ENCODE measurements around the gene LUM.

The LUM gene

DNA sequence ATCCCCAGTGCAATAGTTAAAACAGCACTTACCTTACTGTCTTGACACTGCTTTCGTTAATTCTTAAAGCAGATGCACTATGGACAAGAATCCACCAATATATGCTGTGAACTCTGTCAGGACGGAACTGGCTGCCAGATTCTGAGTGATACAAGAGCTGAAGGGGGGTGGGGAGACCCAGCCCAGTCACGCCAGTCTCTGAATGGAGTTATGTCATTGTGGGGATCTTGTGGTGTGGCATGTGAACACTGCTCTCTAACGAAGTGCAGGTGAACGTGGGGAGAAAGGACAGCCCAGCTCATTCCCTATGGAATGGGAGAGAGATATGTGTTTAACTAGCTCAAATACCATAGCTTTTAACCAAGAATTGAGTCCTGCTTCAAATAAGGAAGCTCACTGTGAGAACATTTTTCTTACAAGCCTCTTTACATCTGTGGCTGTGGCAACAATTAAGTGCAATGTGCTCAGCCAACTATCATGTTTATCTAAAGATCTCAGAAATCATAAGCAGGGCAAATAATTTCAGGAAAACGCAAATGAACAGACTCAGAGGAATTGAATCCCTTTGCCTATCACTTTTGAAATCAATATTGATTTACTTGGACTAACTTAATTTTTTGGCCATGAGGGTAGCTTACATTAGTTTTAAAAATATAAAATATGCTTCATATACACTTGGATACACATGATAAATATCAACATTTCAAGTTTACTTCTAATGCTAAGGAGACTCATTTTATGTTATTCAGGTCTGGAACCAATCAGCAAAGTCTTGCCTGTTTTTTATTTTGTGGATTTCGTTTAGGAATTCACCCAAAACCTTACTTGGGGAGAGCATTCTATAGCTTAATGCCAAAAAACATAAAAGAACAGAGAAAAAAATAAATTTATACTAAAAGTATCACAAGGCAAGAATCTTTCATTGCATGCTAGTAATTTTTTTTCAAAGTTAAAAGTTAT, at the start of gene LUM:
Gene LUM, minus strand, starts transcription at position 129 of the 960 bp plus-strand sequence. CDS start 2,515 bp downstream, outside the sequence.
- DNase-seq: no peak

DNA sequence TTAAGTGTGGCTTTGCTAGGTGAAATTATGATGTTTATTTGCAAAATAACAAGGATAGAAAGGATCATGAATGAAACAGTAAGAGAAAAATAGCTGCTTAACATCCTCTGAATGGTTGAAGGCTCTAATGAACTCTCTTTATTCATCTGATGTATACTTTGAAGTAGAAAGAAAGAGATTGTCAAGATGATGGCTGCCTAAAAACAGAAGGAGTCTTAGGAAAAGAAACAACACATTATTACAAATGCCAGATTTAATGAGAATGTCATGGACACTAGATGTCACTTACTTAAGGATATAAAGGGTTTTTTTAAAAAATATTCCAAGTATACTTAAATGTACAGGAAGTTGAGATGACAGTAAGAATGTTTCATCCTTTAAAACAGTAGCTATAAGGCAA, 49.7 kb upstream of the LUM start:
- DNase-seq: no peak

DNA sequence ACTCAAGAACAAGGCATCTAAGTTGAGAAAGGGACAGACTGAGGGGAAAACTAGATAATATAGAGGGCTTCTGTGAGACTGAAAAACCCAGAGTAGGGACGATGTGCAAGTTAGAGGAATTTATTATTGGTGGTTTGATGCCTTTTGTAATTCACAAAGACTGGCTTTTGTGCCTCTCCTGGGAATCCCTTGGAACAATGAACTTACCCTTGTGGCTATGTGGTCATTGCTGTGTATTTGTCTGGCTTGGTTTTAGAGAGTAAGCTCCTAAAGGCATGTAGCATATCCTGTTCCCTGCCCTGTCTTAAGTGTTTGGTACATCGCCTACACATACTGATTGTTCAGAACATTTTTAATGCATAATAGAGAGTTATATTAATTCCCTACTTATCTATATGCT, 44.7 kb upstream of the LUM start:
- DNase-seq: no peak

DNA sequence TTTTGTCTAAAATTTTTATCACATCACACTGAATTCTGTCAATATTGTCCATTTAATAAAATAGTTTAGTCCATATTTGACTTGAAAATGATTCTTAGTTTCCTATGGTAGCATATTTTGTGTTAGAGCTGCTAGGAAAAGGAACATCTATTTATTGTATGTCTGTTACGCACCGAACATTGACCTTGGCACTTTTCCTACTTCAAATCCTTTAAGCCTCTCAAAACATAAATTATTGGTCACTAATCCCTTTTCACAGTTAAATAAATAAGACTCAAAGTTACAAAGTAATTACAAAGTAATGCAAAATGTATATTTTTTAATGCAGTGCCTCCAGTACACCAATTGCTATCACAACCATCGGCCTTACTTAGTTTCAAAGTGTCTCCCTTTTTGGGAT, 42.8 kb upstream of the LUM start:
- no peak for DNase-seq

GRCh38 chr12:91144053-91144452, 32.8 kb upstream of the LUM start:
- DNase-seq: no peak

- no peak for DNase-seq
These were observed 31.9 kb upstream of the LUM start for GRCh38 chr12:91143206-91143605.

DNA sequence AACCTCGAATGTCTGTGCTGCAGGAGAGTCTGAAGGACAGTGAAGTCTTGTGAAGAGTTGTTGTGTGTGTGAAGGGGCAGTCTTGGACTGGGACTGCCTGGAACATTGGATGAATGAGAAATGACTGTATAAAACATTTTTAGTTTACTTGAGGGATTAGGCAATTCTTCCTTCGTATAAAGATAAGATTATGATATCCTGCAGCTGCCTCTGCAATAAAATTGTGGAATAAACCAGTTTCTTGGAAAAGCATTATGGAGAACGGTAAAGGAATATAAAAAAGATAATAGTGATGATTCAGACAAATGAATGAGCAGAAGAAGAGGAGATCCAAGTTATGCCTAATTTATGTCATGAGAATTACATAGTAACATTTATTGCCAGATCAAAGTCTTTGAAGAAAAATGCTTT, 30.9 kb upstream of the LUM start:
- DNase-seq: no peak

GRCh38 chr12:91140026-91140931, 29.0 kb upstream of the LUM start:
- DNase-seq: no peak

DNA sequence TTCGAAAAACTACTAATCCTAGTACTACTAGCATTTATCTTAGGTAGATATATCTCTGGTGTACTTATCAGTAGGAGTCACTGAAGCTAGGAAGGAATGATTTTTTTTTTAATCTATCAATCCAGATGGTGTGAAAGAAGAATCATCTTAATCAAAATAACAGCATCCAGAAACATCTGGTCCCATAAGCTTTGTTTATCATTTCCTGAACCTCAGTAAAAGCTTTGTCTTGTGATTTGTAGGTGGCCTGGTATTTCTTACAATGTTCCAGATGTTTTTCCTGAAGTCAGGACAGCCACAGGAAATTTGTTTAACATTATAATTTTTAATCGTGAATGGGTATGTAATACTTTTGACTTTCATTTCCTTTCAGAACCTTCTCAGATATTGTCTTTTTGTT, 28.0 kb upstream of the LUM start:
- no peak for DNase-seq

GRCh38 chr12:91138337-91138920, 27.1 kb upstream of the LUM start:
- no peak for DNase-seq

GRCh38 chr12:91133871-91134270, 22.6 kb upstream of the LUM start:
- DNase-seq: no peak

DNA sequence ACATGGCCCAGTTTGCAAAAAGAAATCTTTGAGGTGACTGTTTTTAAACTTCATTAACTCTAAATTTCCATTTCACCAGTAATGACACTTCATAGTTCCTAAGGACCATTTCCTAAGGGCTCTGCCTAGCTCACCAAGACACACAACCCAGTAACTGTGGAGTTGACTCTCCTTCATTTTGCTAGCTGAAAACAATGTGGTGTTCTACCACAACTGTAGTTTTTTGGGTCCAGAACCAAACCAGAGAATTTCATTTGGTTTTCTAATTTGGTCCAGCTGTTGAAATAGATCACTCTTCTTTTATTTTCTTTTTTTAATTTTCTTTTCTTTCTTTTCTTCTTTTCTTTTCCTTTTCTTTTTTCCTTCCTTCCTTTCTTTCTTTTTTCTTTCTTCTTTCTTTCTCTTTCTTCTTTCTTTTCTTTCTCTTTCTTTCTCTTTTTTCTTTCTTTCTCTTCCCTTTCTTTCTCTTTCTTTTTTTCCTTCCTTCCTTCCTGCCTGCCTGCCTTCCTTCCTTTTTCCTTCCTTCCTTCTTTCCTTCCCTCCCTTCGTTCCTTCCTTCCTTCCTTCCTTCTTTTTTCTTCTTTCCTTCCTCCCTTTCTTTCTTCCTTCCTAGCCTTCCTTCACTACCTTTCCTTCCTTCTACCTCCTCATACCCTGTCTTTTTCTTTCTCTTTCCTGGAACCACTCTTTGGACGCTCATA, 18.5 kb upstream of the LUM start:
- no peak for DNase-seq

DNA sequence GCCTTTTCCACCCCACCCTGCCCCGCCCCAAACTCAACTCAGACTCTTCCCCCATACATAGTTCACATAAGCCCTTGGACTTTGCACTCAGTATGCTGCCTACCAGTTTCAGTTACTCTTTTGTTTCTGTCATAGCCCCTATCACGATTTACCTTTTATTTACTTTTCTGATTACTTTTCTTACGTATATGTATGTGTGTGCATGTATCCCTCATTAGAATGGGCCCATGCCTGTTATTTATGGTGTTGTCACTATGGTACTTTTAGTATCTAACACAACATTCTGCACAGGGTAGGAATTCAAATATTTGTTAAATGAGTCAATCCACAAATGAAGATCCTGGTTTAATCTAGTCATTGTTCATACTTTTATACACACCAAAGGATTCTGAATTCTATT, 16.5 kb upstream of the LUM start:
- DNase-seq: no peak

- DNase-seq: no peak
These were observed 16.0 kb upstream of the LUM start for GRCh38 chr12:91127306-91127705.

- DNase-seq: no peak
These were observed 15.2 kb upstream of the LUM start for GRCh38 chr12:91126516-91126915.

- DNase-seq: no peak
These were observed 12.1 kb upstream of the LUM start for GRCh38 chr12:91123236-91123916.

- no peak for DNase-seq
These were observed 9.5 kb upstream of the LUM start for GRCh38 chr12:91120781-91121180.

DNA sequence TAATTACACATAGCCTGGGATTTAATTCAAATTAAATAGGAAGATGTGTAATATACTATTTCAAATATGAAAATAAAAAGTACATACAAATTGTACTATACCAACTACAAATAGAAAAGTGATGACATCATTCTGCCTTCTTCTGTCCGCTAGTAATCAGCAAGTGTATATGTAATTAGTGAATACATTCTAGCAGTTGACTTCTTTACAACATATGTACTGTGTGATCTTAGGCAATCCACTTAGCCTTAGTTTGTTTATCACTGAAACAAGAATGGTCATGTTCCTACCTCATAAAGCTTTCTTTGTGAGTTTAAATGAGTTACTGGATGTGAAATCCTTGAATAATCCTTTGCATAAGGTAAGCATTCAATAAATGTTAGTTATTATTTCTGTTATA, 7.8 kb upstream of the LUM start:
- DNase-seq: no peak

DNA sequence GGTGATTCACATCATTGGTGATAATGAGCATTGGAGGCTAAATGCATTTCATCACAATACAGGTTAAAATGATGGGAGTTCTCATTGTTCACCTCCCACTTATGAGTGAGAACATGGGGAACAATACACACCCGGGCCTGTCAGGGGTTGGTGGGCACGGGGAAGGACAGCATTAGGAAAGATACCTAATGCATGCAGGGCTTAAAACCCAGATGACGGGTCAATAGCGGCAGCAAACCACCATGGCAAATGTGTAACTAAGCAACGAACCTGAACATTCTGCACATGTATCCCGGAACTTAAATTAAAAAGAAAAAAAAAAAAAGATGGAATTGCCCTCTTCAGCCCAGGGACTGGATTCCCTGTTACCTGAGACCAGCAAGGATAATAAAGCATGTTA, 2.3 kb upstream of the LUM start:
- DNase-seq: no peak

DNA sequence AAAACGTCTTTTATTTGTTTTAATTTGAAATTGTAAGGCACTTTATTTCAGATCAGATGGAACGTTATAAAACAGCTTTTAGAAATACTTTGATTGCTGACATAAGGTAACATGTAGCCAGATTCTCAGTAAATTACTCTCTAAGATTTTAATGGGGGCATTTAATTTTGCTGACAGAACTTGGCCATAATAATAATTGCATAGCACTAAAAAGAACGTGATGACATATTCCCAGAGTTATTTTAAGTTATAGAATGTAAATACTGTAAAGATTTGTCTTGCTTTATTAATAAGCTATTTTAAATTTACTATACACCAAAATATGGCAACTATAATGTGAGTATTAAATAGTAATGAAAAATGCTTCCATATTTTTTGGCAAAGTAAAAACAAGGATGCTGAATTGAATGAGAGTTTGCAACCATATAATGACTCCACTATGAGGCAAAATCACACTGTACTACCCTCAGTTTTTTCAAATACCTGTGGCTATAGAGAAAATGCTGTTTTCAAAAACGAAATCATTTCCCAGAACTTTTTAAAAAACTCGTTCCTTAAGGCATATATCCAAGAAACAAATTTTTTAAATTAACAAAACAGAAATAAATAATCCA, 876 bp downstream of the LUM start:
- DNase-seq: no peak

DNA sequence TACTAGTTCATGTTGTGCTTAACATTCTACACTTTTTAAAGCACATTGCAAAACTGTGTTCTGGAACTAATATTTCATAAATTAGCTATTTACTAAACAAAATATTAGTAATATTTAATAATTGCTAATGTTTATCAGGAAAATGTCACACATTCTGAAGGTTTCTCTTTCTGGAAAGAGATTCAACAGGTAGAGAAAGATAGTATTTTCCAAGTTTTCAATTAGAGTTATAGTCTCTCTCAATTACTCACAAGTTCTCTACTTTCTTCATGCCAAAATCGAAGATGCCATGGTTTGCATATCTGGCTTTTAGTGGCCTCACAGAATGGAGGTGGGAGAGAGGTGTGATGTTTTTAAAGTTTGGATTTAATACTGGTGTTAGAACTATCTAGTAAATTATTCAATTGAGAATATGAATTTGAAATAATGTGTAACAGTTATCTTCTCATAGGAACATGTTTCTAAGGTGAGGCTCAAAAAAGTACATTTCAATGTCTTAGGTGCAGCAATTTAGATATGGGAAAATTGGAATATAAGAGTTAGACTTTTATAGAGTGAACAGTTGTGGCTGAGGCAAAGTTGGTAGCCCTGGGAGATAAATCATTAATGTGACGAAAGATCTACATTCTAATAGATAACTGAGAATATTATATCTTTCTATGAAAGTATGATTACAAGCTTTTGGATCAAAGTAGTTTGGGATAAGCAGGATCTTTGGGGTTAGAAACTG, 1.5 kb downstream of the LUM start:
- no peak for DNase-seq

All from stimulated activated CD4-positive, alpha-beta T cell treated with anti-CD3 and anti-CD28 coated beads, Interleukin-1b, Interleukin-23, amount 100 ng/mL, for 48 hours (primary cell).